GM19238 (cell line): ENCODE data around the gene FITM1.
"Not testable (repeated sequence)": the region's sequence is repeated elsewhere in the genome, so short reads cannot be mapped to it uniquely, and the experiment has no call there.

Source experiments
- DNase-seq: peaks from one replicate; pipeline ENCODE4 v3.0.0; 2011; ENCODE audit warnings: low spot score; ENCODE audit not compliant: insufficient read length

Gene FITM1

GRCh38 chr14:24098229-24098926, 32.1 kb upstream of the FITM1 start:
- no peak for DNase-seq

- DNase-seq = no peak
Observed at GRCh38 chr14:24098927-24099813, 31.3 kb upstream of the FITM1 start.

- no peak for DNase-seq
Observed at GRCh38 chr14:24100197-24100981, 30.1 kb upstream of the FITM1 start.

GRCh38 chr14:24100982-24101494, 29.4 kb upstream of the FITM1 start:
- no peak for DNase-seq

GRCh38 chr14:24102357-24103048, 28.0 kb upstream of the FITM1 start:
- DNase-seq = no peak

- DNase-seq = no peak
Observed at GRCh38 chr14:24103451-24103850, 27.0 kb upstream of the FITM1 start.

GRCh38 chr14:24105609-24106239, 24.7 kb upstream of the FITM1 start:
- not testable (repeated sequence) for DNase-seq

- DNase-seq = no peak
Observed at GRCh38 chr14:24106672-24107271, 23.7 kb upstream of the FITM1 start.

GRCh38 chr14:24108336-24108874, 22.1 kb upstream of the FITM1 start:
- DNase-seq = no peak

- no peak for DNase-seq
Observed at GRCh38 chr14:24110060-24110459, 20.4 kb upstream of the FITM1 start.

GRCh38 chr14:24110523-24110922, 19.9 kb upstream of the FITM1 start:
- DNase-seq = no peak

- DNase-seq = no peak
Observed at GRCh38 chr14:24113379-24113800, 17.1 kb upstream of the FITM1 start.

GRCh38 chr14:24113801-24114531, 16.5 kb upstream of the FITM1 start:
- DNase-seq = peak; percentile 61

- DNase-seq = peak; percentile 94
Observed at GRCh38 chr14:24114532-24115421, 15.7 kb upstream of the FITM1 start, which contains the start of the genes DCAF11 and NRL. Gene DCAF11 (plus strand): TSS chr14:24114777. CDS start chr14:24115595, 818 bp downstream. Gene NRL (minus strand): TSS chr14:24114949. CDS start chr14:24082848, 32,101 bp downstream.

- no peak for DNase-seq
Observed at GRCh38 chr14:24115422-24116127, 14.9 kb upstream of the FITM1 start.

- no peak for DNase-seq
Observed at GRCh38 chr14:24116128-24116814, 14.2 kb upstream of the FITM1 start.

GRCh38 chr14:24117179-24117578, 13.3 kb upstream of the FITM1 start:
- DNase-seq = no peak
